Osteocyte (in vitro differentiated cells): ENCODE results near the gene APOBEC3B. TPM values are rescaled to one million over a fixed set of nuclear protein-coding genes. Genes with fewer than 3 reads are reported as not detected.

Source experiments
- DNase-seq: peaks from one replicate; pipeline ENCODE4 v3.0.0; 2021; ENCODE audit warnings: mixed read lengths; ENCODE audit not compliant: unreplicated experiment; ENCODE audit errors: extremely low spot score
- H3K27ac Mint-ChIP-seq: one replicate; pipeline ENCODE4 v1.8.0; 2021; ENCODE audit warnings: mild to moderate bottlenecking, mixed read lengths; ENCODE audit not compliant: unreplicated experiment
- H3K27me3 Mint-ChIP-seq: one replicate; pipeline ENCODE4 v1.8.0; 2021; ENCODE audit warnings: mixed read lengths; ENCODE audit not compliant: unreplicated experiment
- H3K36me3 Mint-ChIP-seq: one replicate; pipeline ENCODE4 v1.8.0; 2021; ENCODE audit warnings: mixed read lengths; ENCODE audit not compliant: unreplicated experiment
- H3K4me1 Mint-ChIP-seq: one replicate; pipeline ENCODE4 v1.8.0; 2021; ENCODE audit warnings: mixed read lengths; ENCODE audit not compliant: unreplicated experiment
- H3K4me3 Mint-ChIP-seq: one replicate; pipeline ENCODE4 v1.8.0; 2021; ENCODE audit warnings: mild to moderate bottlenecking, moderate library complexity, mixed read lengths; ENCODE audit not compliant: unreplicated experiment
- H3K9me3 Mint-ChIP-seq: one replicate; pipeline ENCODE4 v1.8.0; 2021; ENCODE audit warnings: mixed read lengths; ENCODE audit not compliant: unreplicated experiment
- CTCF ChIP-seq: fragments of 200-600 bp; sonication (generic); IDR thresholded peaks from 2 replicates; pipeline ENCODE4 v1.5.0; 2021; ENCODE audit warnings: antibody characterized with exemption, mild to moderate bottlenecking, moderate library complexity
- long read RNA-seq: library from polyadenylated mRNA; unstranded; transcript quantifications from one replicate; pipeline ENCODE4 v2.0.0, GENCODE V29; 2021
- total RNA-seq: library from RNA; stranded (reverse); gene quantifications from 2 replicates; pipeline ENCODE4 v1.2.1, GENCODE V29; 2021

The APOBEC3B gene
- total RNA-seq = 4.2 and 4.9 TPM in 2 replicates
- long read RNA-seq, transcript APOBEC3B-201 (8 exons, 1,533 nt) = major isoform, 54 of 54 reads
- long read RNA-seq, partial matches to known transcripts = 0 of 54 reads
- long read RNA-seq, other reads (novel, unspliced or antisense) = 0 of 54 reads

GRCh38 chr22:38981992-38982927 lies at the start of gene APOBEC3B:
APOBEC3B (plus strand) TSS chr22:38982347; CDS start chr22:38982454, 107 bp downstream.
- Mint-ChIP-seq H3K4me1 (peaks cover 13% of the 10 kb centered on the region), H3K4me3 (peak within 1 kb of the TSS; percentile 80), H3K27ac (peak within 1 kb of the TSS; percentile 71), H3K36me3 (no peaks in the 10 kb centered on the region), H3K9me3 (no peaks in the 10 kb centered on the region), H3K27me3 (peaks cover 4% of the 10 kb centered on the region)
- TF ChIP-seq CTCF = no peak
- peak; percentile 91 for DNase-seq

GRCh38 chr22:38935023-38935422 lies 47.1 kb upstream of the APOBEC3B start:
- H3K4me1 Mint-ChIP-seq = no peaks in the 10 kb centered on the region
- no peak for TF ChIP-seq CTCF
- H3K27me3 Mint-ChIP-seq = peaks cover 66% of the 10 kb centered on the region
- no peak for DNase-seq
- no peak overlapping the region for H3K27ac Mint-ChIP-seq
- H3K9me3 Mint-ChIP-seq = no peaks in the 10 kb centered on the region
- no peak overlapping the region for H3K4me3 Mint-ChIP-seq
- H3K36me3 Mint-ChIP-seq = no peaks in the 10 kb centered on the region

DNA sequence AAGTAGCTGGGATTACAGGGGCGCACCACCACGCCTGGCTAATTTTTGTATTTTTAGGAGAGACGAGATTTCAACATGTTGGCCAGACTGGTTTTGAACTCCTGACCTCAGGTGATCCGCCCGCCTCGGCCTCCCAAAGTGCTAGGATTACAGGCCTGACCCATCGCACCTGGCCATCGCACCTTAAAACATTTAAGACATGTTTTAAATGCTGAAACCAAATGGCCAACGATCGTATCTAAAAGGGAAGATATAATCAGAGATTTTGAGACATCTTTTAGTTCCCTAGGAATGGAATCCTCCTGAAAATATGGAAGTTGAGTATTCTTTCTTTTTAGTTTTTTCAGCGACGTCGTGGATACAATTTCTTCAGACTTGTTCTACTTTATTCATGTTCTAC lies 46.5 kb upstream of the APOBEC3B start:
- no peak for TF ChIP-seq CTCF
- Mint-ChIP-seq H3K27ac (no peak overlapping the region), H3K27me3 (peaks cover 65% of the 10 kb centered on the region), H3K4me1 (no peaks in the 10 kb centered on the region), H3K9me3 (no peaks in the 10 kb centered on the region), H3K36me3 (no peaks in the 10 kb centered on the region), H3K4me3 (no peak overlapping the region)
- DNase-seq = no peak

- no peak for DNase-seq
- Mint-ChIP-seq H3K27me3 (peaks cover 73% of the 10 kb centered on the region), H3K4me3 (no peak overlapping the region), H3K27ac (no peak overlapping the region), H3K4me1 (no peaks in the 10 kb centered on the region), H3K9me3 (no peaks in the 10 kb centered on the region), H3K36me3 (no peaks in the 10 kb centered on the region)
- no peak for TF ChIP-seq CTCF
Observed at GRCh38 chr22:38936562-38936961, 45.6 kb upstream of the APOBEC3B start.

DNA sequence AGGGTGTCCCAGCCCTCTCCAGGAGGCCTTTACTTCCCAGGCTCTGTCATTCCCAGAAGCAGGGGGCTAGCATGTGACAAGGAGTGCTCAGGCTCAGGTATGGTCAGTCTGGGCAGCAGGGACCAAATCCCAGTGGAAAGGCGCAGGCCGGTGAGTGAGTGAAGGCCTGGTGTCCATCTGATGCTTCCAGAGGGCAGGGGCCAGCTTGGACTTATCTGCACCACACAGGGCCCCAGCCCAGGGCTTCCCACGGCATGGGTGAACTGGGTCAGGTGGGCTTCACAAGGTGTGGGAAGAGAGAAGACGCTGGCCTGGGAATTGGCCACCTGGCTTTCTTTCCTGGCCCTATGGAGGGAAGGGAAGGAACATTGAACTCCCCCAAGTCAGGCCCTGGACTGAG lies 45.1 kb upstream of the APOBEC3B start:
- H3K27me3 Mint-ChIP-seq = peaks cover 78% of the 10 kb centered on the region
- no peak for DNase-seq
- no peak for TF ChIP-seq CTCF
- H3K27ac Mint-ChIP-seq = no peak overlapping the region
- H3K9me3 Mint-ChIP-seq = no peaks in the 10 kb centered on the region
- H3K4me3 Mint-ChIP-seq = no peak overlapping the region
- H3K4me1 Mint-ChIP-seq = no peaks in the 10 kb centered on the region
- no peaks in the 10 kb centered on the region for H3K36me3 Mint-ChIP-seq
